DOHH2 (cell line): ENCODE results near the gene GPSM1.

Source experiments
- H3F3A ChIP-seq: fragments of 200-600 bp; sonication (generic), shearing (Covaris generic); 2 replicates; pipeline ENCODE4 v1.6.0; 2016; ENCODE audit warnings: antibody characterized with exemption, mild to moderate bottlenecking; ENCODE audit not compliant: control insufficient read depth, insufficient read depth
- H3K27ac ChIP-seq: fragments of 200-600 bp; sonication (generic); 2 replicates; pipeline ENCODE4 v1.5.1; 2014; ENCODE audit warnings: low read depth, mild to moderate bottlenecking, low read length, moderate library complexity
- H3K27me3 ChIP-seq: fragments of 200-600 bp; sonication (generic); 2 replicates; pipeline ENCODE4 v1.6.1; 2014; ENCODE audit warnings: mild to moderate bottlenecking, low read length, mixed read lengths; ENCODE audit not compliant: control insufficient read depth
- H3K36me3 ChIP-seq: fragments of 200-600 bp; sonication (generic); 2 replicates; pipeline ENCODE4 v1.6.1; 2014; ENCODE audit warnings: mild to moderate bottlenecking, low read length, moderate library complexity, mixed read lengths; ENCODE audit not compliant: control insufficient read depth
- H3K4me1 ChIP-seq: fragments of 200-600 bp; sonication (generic); 2 replicates; pipeline ENCODE4 v1.6.1; 2014; ENCODE audit warnings: mild to moderate bottlenecking, low read length, mixed read lengths; ENCODE audit not compliant: control insufficient read depth
- H3K4me2 ChIP-seq: fragments of 200-600 bp; sonication (generic); 2 replicates; pipeline ENCODE4 v1.6.0; 2014; ENCODE audit warnings: mild to moderate bottlenecking, low read length, moderate library complexity
- H3K4me3 ChIP-seq: fragments of 200-600 bp; sonication (generic); 2 replicates; pipeline ENCODE4 v1.5.1; 2014; ENCODE audit warnings: mild to moderate bottlenecking, low read length, mixed read lengths
- H3K79me2 ChIP-seq: fragments of 200-600 bp; sonication (generic); 2 replicates; pipeline ENCODE4 v1.6.1; 2014; ENCODE audit warnings: mild to moderate bottlenecking, low read length, mixed read lengths; ENCODE audit not compliant: control insufficient read depth
- H3K9me2 ChIP-seq: fragments of 200-600 bp; sonication (generic); replicated peaks from 2 replicates; pipeline ENCODE4 v1.6.1; 2014; ENCODE audit warnings: mild to moderate bottlenecking, low read length, mixed read lengths; ENCODE audit not compliant: control insufficient read depth
- H3K9me3 ChIP-seq: fragments of 200-600 bp; sonication (generic); 2 replicates; pipeline ENCODE4 v1.6.1; 2014; ENCODE audit warnings: antibody characterized with exemption, low read length, mixed read lengths; ENCODE audit not compliant: control insufficient read depth, insufficient read depth
- H4K20me1 ChIP-seq: fragments of 200-600 bp; sonication (generic); 2 replicates; pipeline ENCODE4 v1.6.0; 2014; ENCODE audit warnings: low read depth, mild to moderate bottlenecking, antibody characterized with exemption, low read length, moderate library complexity; ENCODE audit not compliant: control insufficient read depth, insufficient read depth
- EZH2phosphoT487 ChIP-seq: fragments of 200-600 bp; sonication (generic); IDR thresholded peaks from 2 replicates; pipeline ENCODE4 v1.6.1; 2017; ENCODE audit warnings: borderline replicate concordance, mild to moderate bottlenecking, antibody characterized with exemption, low read length, moderate library complexity, mixed read lengths
- TF ChIP-seq, protein P1 (sequence below): fragments of 200-600 bp; sonication (generic); IDR thresholded peaks from one replicate; pipeline ENCODE4 v1.5.1; 2014; ENCODE audit warnings: antibody characterized with exemption, mild to moderate bottlenecking, low read depth, low read length; ENCODE audit not compliant: poor library complexity, severe bottlenecking

Gene GPSM1

DNA sequence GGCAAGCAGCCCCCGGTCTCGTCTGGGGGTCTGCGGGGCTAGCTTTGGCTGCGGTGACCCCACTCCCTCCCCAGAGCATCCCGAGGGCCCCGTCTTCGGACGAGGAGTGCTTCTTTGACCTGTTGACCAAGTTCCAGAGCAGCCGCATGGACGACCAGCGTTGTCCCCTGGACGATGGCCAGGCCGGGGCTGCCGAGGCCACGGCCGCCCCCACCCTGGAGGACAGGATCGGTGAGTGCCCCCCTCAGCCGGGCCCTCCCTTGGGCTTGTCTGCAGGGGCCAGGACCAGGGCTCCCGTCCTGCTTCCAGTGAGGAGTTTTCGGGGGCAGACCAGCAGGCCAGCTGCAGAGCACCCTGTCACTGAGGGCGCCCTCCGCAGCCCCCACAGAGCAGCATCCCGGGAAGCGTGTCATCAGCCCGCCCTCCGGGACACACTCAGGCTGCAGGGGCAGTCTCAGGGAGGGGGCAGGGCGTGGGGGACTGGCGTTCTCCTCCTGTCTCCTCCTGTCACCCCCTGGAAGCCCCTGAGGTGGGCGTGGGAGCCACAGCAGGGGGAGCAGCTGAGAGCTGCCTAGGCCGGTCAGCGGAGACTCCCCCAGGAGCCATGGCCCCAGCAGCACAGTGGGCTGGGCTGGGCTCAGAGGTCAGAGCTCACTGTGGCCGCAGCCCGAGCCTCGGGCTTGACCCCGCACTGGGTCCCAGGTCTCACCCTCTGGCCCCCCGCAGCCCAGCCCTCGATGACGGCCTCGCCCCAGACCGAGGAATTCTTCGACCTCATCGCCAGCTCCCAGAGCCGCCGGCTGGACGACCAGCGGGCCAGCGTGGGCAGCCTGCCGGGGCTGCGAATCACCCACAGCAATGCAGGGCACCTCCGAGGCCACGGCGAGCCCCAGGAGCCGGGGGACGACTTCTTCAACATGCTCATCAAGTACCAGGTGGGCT is 28.5 kb downstream of the GPSM1 start:
- no peaks in the 10 kb centered on the region for H3K4me1 ChIP-seq
- no peaks in the 10 kb centered on the region for H4K20me1 ChIP-seq
- no peak overlapping the region for H3K4me2 ChIP-seq
- no peak overlapping the region for H3K4me3 ChIP-seq
- no peaks in the 10 kb centered on the region for H3K36me3 ChIP-seq
- H3F3A ChIP-seq, result no peaks in the 10 kb centered on the region
- no peaks in the 10 kb centered on the region for H3K9me2 ChIP-seq
- no peak overlapping the region for H3K27ac ChIP-seq
- H3K27me3 ChIP-seq, result peaks cover 23% of the 10 kb centered on the region
- TF ChIP-seq EZH2phosphoT487, result no peak
- TF ChIP-seq, protein P1, sequence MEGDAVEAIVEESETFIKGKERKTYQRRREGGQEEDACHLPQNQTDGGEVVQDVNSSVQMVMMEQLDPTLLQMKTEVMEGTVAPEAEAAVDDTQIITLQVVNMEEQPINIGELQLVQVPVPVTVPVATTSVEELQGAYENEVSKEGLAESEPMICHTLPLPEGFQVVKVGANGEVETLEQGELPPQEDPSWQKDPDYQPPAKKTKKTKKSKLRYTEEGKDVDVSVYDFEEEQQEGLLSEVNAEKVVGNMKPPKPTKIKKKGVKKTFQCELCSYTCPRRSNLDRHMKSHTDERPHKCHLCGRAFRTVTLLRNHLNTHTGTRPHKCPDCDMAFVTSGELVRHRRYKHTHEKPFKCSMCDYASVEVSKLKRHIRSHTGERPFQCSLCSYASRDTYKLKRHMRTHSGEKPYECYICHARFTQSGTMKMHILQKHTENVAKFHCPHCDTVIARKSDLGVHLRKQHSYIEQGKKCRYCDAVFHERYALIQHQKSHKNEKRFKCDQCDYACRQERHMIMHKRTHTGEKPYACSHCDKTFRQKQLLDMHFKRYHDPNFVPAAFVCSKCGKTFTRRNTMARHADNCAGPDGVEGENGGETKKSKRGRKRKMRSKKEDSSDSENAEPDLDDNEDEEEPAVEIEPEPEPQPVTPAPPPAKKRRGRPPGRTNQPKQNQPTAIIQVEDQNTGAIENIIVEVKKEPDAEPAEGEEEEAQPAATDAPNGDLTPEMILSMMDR, result no peak
- H3K79me2 ChIP-seq, result no peaks in the 10 kb centered on the region
- no peaks in the 10 kb centered on the region for H3K9me3 ChIP-seq

DNA sequence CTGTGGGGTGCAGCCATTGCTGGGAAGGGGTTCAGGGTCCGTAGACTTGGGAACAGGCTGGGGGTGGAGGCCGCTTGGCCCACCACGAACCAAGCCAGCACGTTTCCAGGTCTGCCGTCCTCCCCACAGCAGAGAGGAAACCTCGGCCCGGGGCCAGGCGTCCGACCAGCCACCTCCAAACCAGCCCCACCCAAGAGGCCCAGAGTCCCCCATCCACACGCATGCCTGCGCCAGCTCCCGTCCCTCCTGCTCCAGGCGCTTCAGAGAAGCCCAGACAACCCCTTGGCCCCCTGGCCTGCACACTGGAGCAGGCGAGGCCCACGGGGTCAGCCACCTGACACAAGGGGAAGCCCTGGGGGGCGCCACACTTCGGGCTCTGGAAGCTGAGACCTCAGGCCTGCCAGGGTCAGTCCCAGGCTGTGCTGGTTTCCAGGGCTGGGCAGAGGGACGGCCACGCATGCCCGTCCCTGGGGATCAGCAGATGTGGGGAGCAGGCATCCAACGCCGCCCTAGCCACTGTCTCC is 29.9 kb downstream of the GPSM1 start:
- Histone ChIP-seq H3K4me2 (no peak overlapping the region), H3K79me2 (no peaks in the 10 kb centered on the region), H3F3A (no peaks in the 10 kb centered on the region), H3K27ac (no peak overlapping the region), H3K9me3 (no peaks in the 10 kb centered on the region), H4K20me1 (no peaks in the 10 kb centered on the region), H3K36me3 (no peaks in the 10 kb centered on the region), H3K4me1 (no peaks in the 10 kb centered on the region), H3K4me3 (no peak overlapping the region), H3K9me2 (no peaks in the 10 kb centered on the region), H3K27me3 (peaks cover 23% of the 10 kb centered on the region)
- TF ChIP-seq EZH2phosphoT487, result no peak

DNA sequence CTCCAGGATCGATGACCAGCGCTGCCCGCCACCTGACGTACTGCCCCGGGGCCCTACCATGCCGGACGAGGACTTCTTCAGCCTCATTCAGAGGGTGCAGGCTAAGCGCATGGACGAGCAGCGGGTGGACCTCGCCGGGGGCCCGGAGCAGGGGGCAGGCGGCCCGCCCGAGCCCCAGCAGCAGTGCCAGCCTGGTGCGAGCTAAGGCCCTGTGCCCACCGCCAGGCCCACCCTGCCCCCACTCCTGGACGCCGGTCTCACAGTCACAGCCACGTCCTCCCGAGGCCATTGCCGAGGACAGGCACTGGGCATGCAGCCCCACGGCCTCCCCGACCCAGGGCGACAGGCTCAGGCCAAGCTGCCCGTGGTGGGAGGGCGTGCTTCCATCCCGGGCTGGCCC is 30.7 kb downstream of the GPSM1 start:
- no peak overlapping the region for H3K4me3 ChIP-seq
- no peaks in the 10 kb centered on the region for H3K9me2 ChIP-seq
- H3K4me1 ChIP-seq, result peaks cover 6% of the 10 kb centered on the region
- H3K4me2 ChIP-seq, result no peak overlapping the region
- H3K79me2 ChIP-seq, result peaks cover 5% of the 10 kb centered on the region; the same call in 1 of the 2 replicates
- H3K27ac ChIP-seq, result no peak overlapping the region
- no peaks in the 10 kb centered on the region for H3K9me3 ChIP-seq
- H3F3A ChIP-seq, result no peaks in the 10 kb centered on the region
- no peaks in the 10 kb centered on the region for H4K20me1 ChIP-seq
- H3K27me3 ChIP-seq, result peaks cover 17% of the 10 kb centered on the region
- H3K36me3 ChIP-seq, result no peaks in the 10 kb centered on the region
- TF ChIP-seq EZH2phosphoT487, result no peak
- TF ChIP-seq, protein P1, result no peak

DNA sequence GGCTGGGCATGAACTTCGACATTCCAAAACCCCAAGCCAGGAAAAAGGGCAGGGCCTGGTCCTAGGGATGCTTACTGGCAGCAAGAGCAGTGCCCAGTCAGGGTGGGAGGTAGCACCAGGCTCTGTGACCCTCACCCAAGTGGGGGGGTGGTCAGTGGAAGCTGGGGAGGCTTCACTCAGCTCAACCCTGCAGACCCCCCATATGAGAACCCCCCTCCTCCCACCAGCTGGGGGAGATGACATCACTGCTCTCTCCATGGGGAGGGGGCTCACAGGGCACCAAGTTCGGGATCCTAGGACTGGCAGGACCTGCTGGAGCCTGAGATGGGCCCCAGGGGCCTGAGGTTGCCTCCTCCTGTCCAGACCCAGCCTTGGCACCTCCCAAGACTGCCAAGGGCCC is 31.5 kb downstream of the GPSM1 start:
- Histone ChIP-seq H3F3A (no peaks in the 10 kb centered on the region), H3K9me2 (no peaks in the 10 kb centered on the region), H3K36me3 (no peaks in the 10 kb centered on the region), H3K4me2 (no peak overlapping the region), H4K20me1 (no peaks in the 10 kb centered on the region), H3K27ac (no peak overlapping the region), H3K4me1 (peaks cover 8% of the 10 kb centered on the region), H3K4me3 (no peak overlapping the region), H3K27me3 (peaks cover 9% of the 10 kb centered on the region; the same call in 1 of the 2 replicates), H3K79me2 (peaks cover 5% of the 10 kb centered on the region; the same call in 1 of the 2 replicates), H3K9me3 (no peaks in the 10 kb centered on the region)
- TF ChIP-seq, protein P1, result no peak
- no peak for TF ChIP-seq EZH2phosphoT487
